GM23338 (cell line): ENCODE measurements around the gene RFWD3. TPM values are rescaled to one million over a fixed set of nuclear protein-coding genes. Genes with fewer than 3 reads are reported as not detected.

ENCODE experiments used
- ATAC-seq: fragments of 200-7000 bp; cut with Tn5 transposase; 3 replicates; pipeline ENCODE4 v1.9.1; 2020
- DNase-seq: peaks from one replicate; pipeline ENCODE4 v3.0.0-alpha.2; 2015; ENCODE audit warnings: low spot score
- H2AFZ ChIP-seq: fragments of 200-600 bp; sonication (generic); 2 replicates; pipeline ENCODE4 v1.8.0; 2016; ENCODE audit warnings: antibody characterized with exemption, mild to moderate bottlenecking, moderate library complexity
- H3F3A ChIP-seq: fragments of 200-600 bp; sonication (generic); replicated peaks from 2 replicates; pipeline ENCODE4 v1.8.0; 2017; ENCODE audit warnings: antibody characterized with exemption, mixed run types, low read depth
- H3K27ac ChIP-seq: fragments of 200-600 bp; sonication (generic); 2 replicates; pipeline ENCODE4 v1.6.1; 2016; ENCODE audit warnings: low read depth
- H3K27me3 ChIP-seq: fragments of 200-600 bp; sonication (generic); 2 replicates; pipeline ENCODE4 v1.8.0; 2016; ENCODE audit warnings: mild to moderate bottlenecking, mixed run types, moderate library complexity; ENCODE audit not compliant: insufficient read depth
- H3K36me3 ChIP-seq: fragments of 200-600 bp; sonication (generic); 2 replicates; pipeline ENCODE4 v1.8.0; 2016; ENCODE audit warnings: mild to moderate bottlenecking; ENCODE audit not compliant: insufficient read depth
- H3K4me1 ChIP-seq: fragments of 200-600 bp; sonication (generic); 2 replicates; pipeline ENCODE4 v1.8.0; 2016; ENCODE audit warnings: mild to moderate bottlenecking, moderate library complexity; ENCODE audit not compliant: insufficient read depth
- H3K4me2 ChIP-seq: fragments of 200-600 bp; sonication (generic); 2 replicates; pipeline ENCODE4 v1.7.1; 2017; ENCODE audit warnings: mixed run types
- H3K4me3 ChIP-seq: fragments of 200-600 bp; sonication (generic); 2 replicates; pipeline ENCODE4 v1.6.1; 2016; ENCODE audit warnings: mixed run types
- H3K79me2 ChIP-seq: fragments of 200-600 bp; sonication (generic); replicated peaks from 2 replicates; pipeline ENCODE4 v1.8.0; 2017; ENCODE audit warnings: mild to moderate bottlenecking; ENCODE audit not compliant: insufficient read depth
- H3K9me2 ChIP-seq: fragments of 200-600 bp; sonication (generic); 2 replicates; pipeline ENCODE4 v1.8.0; 2017; ENCODE audit not compliant: insufficient read depth
- H4K20me1 ChIP-seq: fragments of 200-600 bp; sonication (generic); replicated peaks from 2 replicates; pipeline ENCODE4 v1.8.0; 2017; ENCODE audit warnings: mild to moderate bottlenecking; ENCODE audit not compliant: insufficient read depth
- H3K27ac Mint-ChIP-seq: 2 replicates; pipeline ENCODE4 v1.8.0; 2020; ENCODE audit warnings: inconsistent platforms, mild to moderate bottlenecking, moderate library complexity, mixed read lengths
- H3K27me3 Mint-ChIP-seq: 3 replicates; pipeline ENCODE4 v1.8.0; 2022; ENCODE audit warnings: low read depth, mild to moderate bottlenecking, moderate library complexity, mixed read lengths, inconsistent platforms; ENCODE audit not compliant: insufficient read depth, poor library complexity
- H3K36me3 Mint-ChIP-seq: 3 replicates; pipeline ENCODE4 v1.8.0; 2021; ENCODE audit warnings: low read depth, mild to moderate bottlenecking, inconsistent platforms, moderate library complexity, mixed read lengths
- H3K4me1 Mint-ChIP-seq: 3 replicates; pipeline ENCODE4 v1.8.0; 2020; ENCODE audit warnings: mild to moderate bottlenecking, inconsistent platforms, mixed read lengths
- H3K4me3 Mint-ChIP-seq: 3 replicates; pipeline ENCODE4 v1.8.0; 2021; ENCODE audit warnings: moderate library complexity, mild to moderate bottlenecking, inconsistent platforms, mixed read lengths
- H3K9me3 Mint-ChIP-seq: 3 replicates; pipeline ENCODE4 v1.8.0; 2020; ENCODE audit warnings: moderate library complexity, mild to moderate bottlenecking, inconsistent platforms, mixed read lengths
- NANOG ChIP-seq: IDR thresholded peaks from 2 replicates; pipeline ENCODE4 v1.6.1; 2016; ENCODE audit warnings: antibody characterized with exemption, borderline replicate concordance
- POLR2AphosphoS5 ChIP-seq: IDR thresholded peaks from 2 replicates; pipeline ENCODE4 v1.6.1; 2016; ENCODE audit warnings: antibody characterized with exemption, low read depth
- ZNF331 ChIP-seq: fragments of 250-450 bp; sonication (Bioruptor Pico); IDR thresholded peaks from 2 replicates; pipeline ENCODE4 v1.5.0; 2020; ENCODE audit warnings: low read depth, mild to moderate bottlenecking, moderate library complexity
- polyA plus RNA-seq: library from polyadenylated mRNA; unstranded; fragments of >200 nt; fragmentation: Nextera tagmentation; extraction: Ambion mirVana; gene quantifications from 2 replicates; pipeline ENCODE4 v1.2.1, GENCODE V29; 2016
- total RNA-seq: library from RNA; depleted of rRNA; stranded (reverse); fragments of >200 nt; shearing (Covaris generic); gene quantifications from 2 replicates; pipeline ENCODE4 v1.2.3, GENCODE V29; 2014
- TF ChIP-seq, protein P1 (sequence below), 2 experiments: fragments of 200-600 bp in 1 of 2; sonication (generic) in 1 of 2; conservative IDR thresholded peaks; 2 replicates each; pipeline versions ENCODE4 v1.5.1 to v1.6.1; 2016 to 2017; ENCODE audit warnings: antibody characterized with exemption in 2 of 2, low read depth in 2 of 2, mild to moderate bottlenecking in 2 of 2, moderate library complexity in 1 of 2
- TF ChIP-seq, protein P2 (sequence below): fragments of 250-450 bp; sonication (Bioruptor Pico); IDR thresholded peaks from 2 replicates; pipeline ENCODE4 v1.5.0; 2020; ENCODE audit warnings: mild to moderate bottlenecking, moderate library complexity

Gene RFWD3
- total and polyA plus RNA-seq, 2 experiments from 2014 or later: 27.6 to 113 TPM

DNA sequence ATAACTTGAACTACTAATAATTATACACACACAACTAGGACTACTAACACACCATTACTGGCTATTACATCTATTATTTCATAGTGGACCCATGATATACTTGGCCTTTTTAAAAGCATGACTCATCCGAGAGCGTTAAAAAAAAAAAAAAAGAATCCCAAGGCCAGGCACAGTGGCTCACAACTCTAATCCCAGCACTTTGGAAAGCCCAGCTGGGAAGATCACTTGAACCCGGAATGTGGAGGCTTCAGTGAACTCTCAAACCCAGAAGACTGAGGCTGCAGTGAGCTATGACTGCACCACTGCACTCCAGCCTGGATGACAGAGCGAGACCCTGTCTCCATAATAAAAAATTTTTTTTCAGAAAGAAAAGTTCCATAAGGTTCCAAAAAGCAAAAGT lies 62.8 kb downstream of the RFWD3 start (continued):
- TF ChIP-seq, protein P1, sequence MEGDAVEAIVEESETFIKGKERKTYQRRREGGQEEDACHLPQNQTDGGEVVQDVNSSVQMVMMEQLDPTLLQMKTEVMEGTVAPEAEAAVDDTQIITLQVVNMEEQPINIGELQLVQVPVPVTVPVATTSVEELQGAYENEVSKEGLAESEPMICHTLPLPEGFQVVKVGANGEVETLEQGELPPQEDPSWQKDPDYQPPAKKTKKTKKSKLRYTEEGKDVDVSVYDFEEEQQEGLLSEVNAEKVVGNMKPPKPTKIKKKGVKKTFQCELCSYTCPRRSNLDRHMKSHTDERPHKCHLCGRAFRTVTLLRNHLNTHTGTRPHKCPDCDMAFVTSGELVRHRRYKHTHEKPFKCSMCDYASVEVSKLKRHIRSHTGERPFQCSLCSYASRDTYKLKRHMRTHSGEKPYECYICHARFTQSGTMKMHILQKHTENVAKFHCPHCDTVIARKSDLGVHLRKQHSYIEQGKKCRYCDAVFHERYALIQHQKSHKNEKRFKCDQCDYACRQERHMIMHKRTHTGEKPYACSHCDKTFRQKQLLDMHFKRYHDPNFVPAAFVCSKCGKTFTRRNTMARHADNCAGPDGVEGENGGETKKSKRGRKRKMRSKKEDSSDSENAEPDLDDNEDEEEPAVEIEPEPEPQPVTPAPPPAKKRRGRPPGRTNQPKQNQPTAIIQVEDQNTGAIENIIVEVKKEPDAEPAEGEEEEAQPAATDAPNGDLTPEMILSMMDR (conservative IDR thresholded peaks at IDR 0.05; ENCODE audit: low read depth in 2 of 2): no peak
- no peak for TF ChIP-seq POLR2AphosphoS5
- TF ChIP-seq, protein P2, sequence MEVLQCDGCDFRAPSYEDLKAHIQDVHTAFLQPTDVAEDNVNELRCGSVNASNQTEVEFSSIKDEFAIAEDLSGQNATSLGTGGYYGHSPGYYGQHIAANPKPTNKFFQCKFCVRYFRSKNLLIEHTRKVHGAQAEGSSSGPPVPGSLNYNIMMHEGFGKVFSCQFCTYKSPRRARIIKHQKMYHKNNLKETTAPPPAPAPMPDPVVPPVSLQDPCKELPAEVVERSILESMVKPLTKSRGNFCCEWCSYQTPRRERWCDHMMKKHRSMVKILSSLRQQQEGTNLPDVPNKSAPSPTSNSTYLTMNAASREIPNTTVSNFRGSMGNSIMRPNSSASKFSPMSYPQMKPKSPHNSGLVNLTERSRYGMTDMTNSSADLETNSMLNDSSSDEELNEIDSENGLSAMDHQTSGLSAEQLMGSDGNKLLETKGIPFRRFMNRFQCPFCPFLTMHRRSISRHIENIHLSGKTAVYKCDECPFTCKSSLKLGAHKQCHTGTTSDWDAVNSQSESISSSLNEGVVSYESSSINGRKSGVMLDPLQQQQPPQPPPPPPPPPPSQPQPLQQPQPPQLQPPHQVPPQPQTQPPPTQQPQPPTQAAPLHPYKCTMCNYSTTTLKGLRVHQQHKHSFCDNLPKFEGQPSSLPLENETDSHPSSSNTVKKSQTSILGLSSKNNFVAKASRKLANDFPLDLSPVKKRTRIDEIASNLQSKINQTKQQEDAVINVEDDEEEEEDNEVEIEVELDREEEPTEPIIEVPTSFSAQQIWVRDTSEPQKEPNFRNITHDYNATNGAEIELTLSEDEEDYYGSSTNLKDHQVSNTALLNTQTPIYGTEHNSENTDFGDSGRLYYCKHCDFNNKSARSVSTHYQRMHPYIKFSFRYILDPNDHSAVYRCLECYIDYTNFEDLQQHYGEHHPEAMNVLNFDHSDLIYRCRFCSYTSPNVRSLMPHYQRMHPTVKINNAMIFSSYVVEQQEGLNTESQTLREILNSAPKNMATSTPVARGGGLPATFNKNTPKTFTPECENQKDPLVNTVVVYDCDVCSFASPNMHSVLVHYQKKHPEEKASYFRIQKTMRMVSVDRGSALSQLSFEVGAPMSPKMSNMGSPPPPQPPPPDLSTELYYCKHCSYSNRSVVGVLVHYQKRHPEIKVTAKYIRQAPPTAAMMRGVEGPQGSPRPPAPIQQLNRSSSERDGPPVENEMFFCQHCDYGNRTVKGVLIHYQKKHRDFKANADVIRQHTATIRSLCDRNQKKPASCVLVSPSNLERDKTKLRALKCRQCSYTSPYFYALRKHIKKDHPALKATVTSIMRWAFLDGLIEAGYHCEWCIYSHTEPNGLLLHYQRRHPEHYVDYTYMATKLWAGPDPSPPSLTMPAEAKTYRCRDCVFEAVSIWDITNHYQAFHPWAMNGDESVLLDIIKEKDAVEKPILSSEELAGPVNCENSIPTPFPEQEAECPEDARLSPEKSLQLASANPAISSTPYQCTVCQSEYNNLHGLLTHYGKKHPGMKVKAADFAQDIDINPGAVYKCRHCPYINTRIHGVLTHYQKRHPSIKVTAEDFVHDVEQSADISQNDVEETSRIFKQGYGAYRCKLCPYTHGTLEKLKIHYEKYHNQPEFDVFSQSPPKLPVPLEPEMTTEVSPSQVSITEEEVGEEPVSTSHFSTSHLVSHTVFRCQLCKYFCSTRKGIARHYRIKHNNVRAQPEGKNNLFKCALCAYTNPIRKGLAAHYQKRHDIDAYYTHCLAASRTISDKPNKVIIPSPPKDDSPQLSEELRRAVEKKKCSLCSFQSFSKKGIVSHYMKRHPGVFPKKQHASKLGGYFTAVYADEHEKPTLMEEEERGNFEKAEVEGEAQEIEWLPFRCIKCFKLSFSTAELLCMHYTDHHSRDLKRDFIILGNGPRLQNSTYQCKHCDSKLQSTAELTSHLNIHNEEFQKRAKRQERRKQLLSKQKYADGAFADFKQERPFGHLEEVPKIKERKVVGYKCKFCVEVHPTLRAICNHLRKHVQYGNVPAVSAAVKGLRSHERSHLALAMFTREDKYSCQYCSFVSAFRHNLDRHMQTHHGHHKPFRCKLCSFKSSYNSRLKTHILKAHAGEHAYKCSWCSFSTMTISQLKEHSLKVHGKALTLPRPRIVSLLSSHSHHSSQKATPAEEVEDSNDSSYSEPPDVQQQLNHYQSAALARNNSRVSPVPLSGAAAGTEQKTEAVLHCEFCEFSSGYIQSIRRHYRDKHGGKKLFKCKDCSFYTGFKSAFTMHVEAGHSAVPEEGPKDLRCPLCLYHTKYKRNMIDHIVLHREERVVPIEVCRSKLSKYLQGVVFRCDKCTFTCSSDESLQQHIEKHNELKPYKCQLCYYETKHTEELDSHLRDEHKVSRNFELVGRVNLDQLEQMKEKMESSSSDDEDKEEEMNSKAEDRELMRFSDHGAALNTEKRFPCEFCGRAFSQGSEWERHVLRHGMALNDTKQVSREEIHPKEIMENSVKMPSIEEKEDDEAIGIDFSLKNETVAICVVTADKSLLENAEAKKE (CRISPR knock-in tag): no peak

DNA sequence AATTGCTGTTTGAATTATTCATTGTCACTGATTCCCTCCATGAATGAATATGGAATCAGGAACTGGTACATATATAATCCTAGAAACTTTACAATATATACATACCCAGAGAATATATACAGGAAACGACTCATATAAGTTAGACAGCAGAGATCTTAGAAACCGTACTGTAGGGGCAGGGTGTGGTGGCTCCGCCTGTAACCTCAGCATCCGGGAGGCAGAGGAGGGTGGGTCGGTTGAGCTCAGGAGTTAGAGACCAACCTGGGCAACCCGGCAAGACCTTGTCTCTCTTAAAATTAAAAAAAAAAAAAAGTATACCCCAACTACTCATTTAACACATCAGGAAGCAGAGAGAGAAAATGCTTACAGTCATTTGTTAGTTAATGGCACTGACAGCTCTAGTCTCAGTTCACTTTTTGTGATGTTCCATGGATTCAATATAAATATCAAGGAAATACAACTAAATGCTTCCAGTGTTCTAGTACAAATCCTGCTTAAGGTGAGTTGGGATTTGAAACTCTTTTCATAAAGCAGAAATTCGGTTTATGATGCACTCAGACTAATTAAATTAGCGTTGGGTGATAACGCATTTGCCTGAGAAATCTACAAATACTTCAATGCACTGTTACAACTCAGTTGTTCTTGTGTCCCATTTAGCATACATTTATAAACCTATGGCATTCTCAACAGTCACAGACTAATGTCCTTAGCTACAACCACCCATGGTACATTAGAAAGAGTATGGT lies 65.4 kb downstream of the RFWD3 start:
- H3K4me3 Mint-ChIP-seq: no peak overlapping the region
- TF ChIP-seq NANOG (no peak), ZNF331 (CRISPR knock-in tag) (no peak)
- TF ChIP-seq, protein P1 (conservative IDR thresholded peaks at IDR 0.05; ENCODE audit: low read depth in 2 of 2): no peak
- no peaks in the 10 kb centered on the region for H3K27me3 ChIP-seq
- H3K36me3 ChIP-seq: no peaks in the 10 kb centered on the region
- peaks cover 9% of the 10 kb centered on the region for H3K27me3 Mint-ChIP-seq
- peaks cover 65% of the 10 kb centered on the region for H4K20me1 ChIP-seq
- no peak overlapping the region for H3K4me3 ChIP-seq
- H3K4me1 ChIP-seq: peaks cover 21% of the 10 kb centered on the region
- peaks cover 10% of the 10 kb centered on the region for H3K36me3 Mint-ChIP-seq
- DNase-seq: no peak
- H2AFZ ChIP-seq: no peak overlapping the region
- no peaks in the 10 kb centered on the region for H3K9me2 ChIP-seq
- no peaks in the 10 kb centered on the region for H3F3A ChIP-seq
- H3K4me1 Mint-ChIP-seq: peaks cover 27% of the 10 kb centered on the region
- H3K79me2 ChIP-seq: peaks cover 100% of the 10 kb centered on the region
- peak overlapping the region; percentile 49; the same call in 1 of the 2 replicates for H3K4me2 ChIP-seq
- no peak overlapping the region for H3K27ac Mint-ChIP-seq
- no peaks in the 10 kb centered on the region for H3K9me3 Mint-ChIP-seq
- ATAC-seq: peak; percentile 27; the same call in 1 of the 3 replicates
- H3K27ac ChIP-seq: no peak overlapping the region
